CD4-positive, alpha-beta T cell treated with Interleukin-2 at 100 ng/mL for 4 hours (primary cell): ENCODE data around the gene TXNDC12.
"Not testable (repeated sequence)": the region's sequence is repeated elsewhere in the genome, so short reads cannot be mapped to it uniquely, and the experiment has no call there.

Experiments
- DNase-seq: peaks from one replicate; pipeline ENCODE4 v3.0.0-alpha.2; 2020; ENCODE audit warnings: low spot score

TXNDC12 gene

DNA sequence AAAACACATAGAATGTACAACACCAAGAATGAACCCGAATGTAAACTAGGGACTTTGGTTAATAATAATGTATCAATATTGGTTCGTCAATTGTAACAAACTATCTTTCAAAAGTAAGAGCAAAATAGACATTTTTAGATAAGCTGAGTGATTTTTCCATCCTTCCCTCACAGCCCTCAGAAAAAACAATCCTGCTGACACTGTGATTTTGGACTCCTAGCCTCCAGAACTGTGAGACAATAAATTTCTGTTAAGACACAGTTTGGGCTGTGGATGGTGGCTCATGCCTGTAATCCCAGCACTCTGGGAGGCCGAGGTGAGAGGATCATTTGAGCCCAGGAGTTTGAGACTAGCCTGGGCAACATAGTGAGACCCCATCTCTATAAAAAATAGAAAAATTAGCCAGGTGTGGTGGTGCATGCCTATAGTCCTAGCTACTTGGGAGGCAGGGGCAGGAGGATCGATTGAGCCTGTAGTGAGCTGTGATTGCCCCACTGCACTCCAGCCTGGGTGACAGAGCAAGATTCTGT is 9.3 kb downstream of the TXNDC12 start:
- DNase-seq = not testable (repeated sequence)

DNA sequence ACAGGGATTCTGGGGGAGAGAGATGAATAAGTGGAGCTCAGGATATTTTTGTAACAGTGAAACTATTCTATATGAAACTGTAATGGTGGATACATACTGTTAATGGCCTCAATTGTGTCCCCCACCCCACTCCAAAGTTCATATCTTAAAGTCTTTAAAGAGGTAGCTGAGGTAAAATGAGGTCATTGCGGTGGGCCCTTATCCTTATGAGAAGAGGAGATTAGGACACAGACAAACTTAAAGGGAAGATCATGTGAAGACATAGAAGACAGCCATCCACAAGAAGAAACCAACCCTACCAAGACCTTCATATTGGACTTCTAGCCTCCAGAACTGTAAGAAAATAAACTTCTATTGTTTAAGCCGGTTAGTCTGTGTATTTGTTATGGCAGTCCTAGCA is 9.8 kb downstream of the TXNDC12 start:
- no peak for DNase-seq

DNA sequence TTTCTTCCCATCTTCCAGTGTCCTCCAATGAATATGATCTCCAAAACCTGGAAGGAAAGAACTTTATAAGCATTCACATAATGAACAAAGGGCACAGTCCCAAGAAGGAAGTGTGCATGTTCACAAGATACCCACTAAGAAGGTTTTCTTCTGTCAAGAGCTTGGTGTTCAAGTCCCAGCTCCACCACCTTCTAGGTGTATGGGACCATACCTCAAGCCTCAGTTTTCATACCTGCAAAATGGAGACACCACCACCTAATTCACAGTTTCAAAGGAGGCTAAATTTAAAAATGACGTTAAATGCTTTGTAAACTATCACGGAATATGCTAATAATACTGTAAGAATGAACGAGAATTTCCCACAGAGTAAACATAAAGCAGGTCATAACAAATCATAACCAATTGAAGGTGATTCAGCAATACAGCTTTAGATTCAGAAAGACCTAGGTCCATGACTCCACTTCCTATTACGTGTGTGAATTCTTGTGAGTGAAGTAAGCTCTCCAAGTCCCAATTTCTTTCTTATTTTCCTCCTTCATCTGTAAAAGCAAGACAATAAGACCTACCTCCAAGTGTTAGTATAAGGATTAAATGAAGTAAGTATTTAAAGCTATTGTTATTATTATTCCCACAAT is 13.3 kb downstream of the TXNDC12 start:
- DNase-seq = no peak

DNA sequence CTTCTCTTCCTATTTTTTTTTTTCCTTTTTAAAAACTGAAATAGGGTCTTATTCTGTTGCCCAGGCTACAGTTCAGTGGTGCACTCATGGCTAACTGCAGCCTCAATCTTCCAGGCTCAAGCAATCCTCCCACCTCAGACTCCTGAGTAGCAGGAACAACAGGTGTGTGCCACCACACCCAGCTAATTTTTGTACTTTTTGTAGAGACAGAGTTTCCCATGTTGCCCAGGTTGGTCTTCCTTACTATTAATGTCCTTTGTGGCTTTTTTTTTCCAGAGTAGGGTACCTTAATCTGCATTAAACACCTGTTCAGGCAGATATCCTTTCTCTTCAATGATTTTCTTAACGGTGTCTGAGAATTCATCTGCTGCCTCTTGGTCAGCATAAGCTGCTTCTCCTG is 17.1 kb downstream of the TXNDC12 start:
- no peak for DNase-seq

DNA sequence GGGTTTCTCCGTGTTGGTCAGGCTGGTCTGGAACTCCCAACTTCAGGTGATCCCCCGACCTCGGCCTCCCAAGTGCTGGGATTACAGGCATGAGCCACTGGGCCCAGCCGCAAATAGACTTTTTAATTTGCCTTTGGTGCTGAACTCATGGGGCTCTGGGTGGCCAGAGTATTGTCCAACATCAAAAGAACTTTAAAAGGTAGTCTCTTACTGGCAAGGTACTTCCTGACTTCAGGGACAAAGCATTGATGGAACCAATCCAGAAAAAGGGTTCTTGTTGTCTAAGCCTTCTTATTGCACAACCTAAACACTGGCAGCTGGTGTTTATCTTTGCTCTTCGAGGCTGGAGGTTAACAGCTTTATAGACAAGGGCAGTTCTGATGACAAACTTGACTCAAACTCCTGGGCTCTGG is 17.6 kb downstream of the TXNDC12 start:
- DNase-seq = no peak

DNA sequence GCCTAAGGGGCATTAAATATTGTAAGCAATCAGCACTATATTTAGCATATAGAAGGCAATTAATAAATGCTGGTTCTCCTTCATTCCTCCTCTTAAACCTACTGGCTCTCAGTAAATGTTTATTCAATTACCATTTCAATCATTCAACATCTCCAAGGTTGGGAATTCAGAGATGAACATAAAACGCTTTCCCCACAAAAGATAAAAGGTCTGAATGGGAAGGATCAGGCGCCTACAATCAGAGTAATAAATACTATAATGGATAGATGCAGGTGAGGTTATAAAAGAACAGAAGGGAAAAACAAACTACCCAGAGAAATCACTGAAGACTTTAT is 21.0 kb downstream of the TXNDC12 start:
- DNase-seq = no peak

DNA sequence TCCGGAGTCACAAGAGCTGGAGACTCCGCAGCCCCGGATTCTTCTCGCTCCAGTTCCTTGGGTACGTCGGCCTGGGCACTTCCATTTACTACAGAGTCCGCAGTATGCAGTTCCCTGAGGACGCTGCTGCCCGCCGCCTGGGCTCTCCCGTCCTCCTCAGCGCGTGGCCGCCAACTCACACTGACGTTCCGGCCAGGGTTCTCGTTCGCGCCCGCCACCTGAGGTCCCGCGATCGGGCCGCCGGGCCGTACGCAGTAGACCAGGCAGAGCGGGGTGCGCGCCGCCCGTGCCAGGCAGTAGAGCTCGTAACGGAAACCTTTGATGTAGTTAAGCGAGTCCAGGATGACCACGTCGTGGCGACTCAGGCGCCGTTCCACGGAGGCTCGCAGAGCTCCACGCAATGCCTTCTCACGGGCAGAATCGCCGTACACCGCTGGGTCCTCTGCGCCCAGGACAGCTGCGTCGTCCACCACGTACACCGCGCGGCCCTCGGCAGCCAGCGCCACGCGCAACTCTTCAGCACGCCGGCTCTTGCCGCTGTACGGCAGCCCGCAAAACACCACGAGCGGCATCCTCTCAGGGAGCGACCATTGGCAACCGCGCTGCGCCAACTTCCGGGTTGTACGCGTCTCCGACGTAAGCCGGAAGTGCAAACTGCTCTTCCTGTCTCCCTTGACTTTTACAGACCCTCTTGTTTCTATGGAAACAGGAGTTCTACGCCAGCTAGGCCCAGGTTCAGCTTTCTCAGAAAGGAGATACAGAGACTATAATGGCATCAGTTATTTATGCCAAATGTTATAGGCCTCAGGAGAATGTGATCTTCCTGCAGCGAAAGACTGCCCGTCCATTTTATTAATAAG is 21.6 kb downstream of the TXNDC12 start, which contains the start of gene KTI12:
KTI12 (minus strand) TSS at position 621 of the 860 bp plus-strand sequence; CDS start at position 572, 49 bp downstream.
- peak; percentile 87 for DNase-seq

DNA sequence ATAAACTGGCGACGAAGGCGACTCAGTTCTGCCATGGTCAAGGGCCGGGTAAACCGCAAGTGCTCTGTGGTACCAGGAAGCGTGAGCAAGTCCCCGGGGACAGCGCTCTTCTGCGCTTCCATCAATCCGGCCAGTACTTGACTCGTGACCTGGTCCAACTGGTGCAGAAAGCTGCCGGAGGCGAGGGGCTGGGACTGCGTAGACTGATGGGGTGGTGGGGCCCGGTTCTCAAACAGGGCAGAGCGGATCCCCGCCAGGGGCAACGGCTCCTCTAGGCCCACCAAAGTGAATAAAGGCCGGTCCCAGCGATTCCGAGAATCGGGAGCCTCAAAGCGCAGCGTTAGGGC is 22.2 kb downstream of the TXNDC12 start:
- no peak for DNase-seq

DNA sequence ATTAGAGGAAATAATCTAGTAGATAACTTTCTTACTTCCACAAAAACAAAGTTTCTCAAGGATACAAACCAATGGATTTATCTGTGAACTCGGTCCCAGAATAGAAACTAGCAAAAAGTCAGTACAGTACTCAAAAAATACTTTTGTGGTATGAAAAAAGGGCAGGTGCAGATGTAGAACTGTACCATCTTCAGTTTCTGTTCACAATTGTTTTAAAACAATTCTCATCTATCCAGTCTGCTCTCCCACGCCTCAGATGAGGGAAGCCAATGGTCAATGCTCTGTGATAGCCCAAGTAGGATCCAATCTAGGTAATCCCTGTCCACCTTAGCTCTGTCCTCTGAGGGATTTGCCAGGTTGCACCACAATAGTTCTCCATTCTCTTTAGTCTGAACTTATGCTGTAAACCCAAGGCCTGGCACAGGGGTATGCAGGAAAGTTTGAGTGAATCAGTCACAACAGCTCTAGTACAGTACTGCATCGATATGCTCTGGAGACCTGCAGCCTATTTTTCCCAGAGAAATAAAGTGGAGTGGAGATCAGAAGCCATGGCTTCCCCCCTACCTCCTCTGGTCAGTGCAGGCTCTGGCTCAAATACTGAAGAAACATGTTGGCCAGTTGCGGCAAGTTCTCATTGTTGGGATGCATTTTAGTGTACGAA is 22.7 kb downstream of the TXNDC12 start:
- DNase-seq = no peak

DNA sequence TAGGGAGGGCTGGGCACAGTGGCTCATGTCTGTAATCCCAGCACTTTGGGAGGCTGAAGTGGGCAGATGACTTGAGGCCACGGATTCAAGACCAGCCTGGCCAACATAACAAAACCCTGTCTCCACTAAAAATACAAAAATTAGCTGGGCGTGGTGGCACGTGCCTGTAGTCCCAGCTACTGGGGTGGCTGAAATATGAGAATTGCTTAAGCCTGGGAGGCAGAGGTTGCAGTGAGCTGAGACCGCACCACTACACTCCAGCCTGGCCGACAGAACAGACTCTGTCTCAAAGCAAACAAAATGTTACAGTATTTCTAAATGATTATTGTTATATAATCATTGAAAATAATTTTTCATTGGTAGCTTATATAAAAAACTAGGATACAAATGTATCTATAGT is 26.2 kb downstream of the TXNDC12 start:
- not testable (repeated sequence) for DNase-seq

DNA sequence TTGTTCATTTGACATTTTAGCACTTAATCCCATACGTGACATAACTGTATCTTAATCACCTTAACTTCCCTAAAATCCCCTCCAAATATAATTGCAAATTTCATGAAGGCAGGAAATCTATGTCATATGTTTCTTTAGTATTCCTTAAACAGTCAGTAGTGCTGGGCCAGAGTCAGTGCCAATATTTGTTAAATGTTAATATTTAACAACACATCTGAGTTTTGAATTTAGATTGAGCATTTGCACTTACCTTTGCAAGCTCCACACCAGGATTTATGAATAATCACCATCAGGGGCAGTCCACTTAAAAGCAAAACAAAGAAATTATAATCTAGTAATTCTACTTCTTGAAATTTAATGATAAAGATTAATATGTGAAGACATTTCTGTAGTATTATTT is 26.7 kb downstream of the TXNDC12 start:
- DNase-seq = no peak

DNA sequence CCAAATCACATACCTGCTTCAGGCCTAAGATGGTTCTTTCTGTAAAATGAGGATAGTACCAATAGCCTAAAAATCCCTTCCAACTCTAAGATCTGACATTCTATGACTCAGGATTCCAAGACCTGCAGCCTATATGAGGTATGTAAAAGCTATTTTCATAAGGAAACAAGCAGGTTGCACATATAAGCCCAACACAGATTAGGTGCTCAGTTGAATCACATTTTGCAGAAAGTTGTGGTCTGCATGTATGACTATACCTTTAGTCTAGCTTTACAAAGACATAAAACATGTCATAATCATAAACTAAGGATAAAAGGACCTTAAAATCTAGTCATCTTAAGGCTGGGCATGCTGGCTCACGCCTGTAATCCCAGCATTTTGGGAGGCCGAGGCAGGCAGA is 28.7 kb downstream of the TXNDC12 start:
- DNase-seq = no peak

DNA sequence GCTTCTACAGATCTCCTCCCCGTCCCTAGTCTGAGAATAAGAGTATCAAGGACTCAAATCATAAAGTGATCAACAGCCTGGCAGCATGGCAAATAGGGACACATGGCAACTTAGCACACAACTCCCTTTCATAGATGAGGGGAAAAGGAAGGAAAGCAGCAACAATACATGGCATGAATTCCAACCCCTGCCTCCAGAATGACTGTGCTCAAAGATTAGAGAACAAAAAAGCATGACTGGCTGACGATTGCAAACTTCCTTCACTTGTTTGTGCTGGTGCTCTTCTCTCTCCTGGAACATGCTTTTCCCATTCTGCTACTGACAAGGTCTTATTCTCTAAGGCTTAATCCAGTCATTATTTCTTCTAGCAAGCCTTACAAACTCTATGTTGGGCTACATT is 32.9 kb downstream of the TXNDC12 start:
- DNase-seq = no peak

DNA sequence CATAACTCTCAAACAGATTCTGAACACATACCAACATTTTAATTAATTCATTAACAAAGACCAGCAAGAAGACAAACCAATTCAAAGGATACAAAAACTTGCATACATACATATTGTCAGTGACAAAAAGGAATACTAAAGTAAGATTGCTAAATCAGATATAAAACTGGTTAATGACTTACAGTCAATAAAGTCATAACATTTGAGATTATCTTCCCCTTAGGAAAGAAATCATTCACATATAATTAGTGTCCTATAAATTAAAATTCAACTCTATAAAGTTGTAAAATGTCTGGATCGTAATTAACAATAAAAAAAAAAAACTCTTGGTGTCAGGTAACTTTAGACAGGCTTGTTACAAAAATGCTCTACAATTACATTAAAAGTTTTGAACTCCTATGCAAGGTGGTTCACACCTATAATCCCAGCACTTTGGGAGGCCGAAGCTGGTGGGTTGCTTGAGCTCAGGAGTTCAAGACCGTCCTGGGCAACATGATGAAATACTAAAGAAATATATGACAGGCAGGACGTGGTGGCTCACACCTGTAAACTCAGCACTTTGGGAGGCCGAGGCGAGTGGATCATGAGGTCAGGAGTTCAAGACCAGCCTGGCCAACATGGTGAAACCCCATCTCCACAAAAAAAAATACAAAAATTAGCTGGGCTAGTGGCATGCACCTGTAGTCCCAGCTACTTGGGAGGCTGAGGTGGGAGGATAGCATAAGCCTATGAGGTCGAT is 46.8 kb downstream of the TXNDC12 start:
- no peak for DNase-seq

DNA sequence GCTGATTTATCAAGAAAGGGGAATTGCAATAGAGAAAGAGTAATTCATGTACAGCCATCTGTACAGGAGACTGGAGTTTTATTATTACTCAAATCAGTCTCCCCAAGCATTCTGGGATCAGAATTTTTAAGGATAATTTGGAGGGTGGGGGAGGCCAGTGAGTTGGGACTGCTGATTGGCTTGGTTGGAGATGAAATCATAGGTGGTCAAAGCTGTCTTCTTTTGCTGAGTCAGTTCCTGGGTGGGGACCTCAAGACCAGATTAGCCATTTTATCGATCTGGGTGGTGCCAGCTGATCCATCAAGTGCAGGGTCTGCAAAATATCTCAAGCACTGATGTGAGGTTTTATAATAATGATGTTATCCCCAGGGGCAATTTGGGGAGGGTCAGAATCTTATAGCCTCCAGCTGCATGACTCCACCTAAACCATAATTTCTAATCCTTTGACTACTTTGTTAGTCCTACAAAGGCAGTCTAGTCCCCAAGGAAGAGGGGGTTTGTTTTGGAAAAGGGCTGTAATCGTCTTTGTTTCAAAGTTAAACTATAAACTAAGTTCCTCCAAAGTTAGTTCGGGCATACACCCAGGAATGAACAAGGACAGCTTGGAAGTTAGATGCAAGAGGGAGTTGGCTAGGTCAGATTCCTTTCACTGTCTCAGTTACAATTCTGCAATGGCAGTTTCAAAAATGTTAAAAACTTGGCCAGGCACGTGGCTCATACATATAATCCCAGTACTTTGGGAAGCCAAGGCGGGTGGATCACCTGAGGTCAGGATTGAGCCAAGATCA is 47.6 kb downstream of the TXNDC12 start:
- DNase-seq = no peak

DNA sequence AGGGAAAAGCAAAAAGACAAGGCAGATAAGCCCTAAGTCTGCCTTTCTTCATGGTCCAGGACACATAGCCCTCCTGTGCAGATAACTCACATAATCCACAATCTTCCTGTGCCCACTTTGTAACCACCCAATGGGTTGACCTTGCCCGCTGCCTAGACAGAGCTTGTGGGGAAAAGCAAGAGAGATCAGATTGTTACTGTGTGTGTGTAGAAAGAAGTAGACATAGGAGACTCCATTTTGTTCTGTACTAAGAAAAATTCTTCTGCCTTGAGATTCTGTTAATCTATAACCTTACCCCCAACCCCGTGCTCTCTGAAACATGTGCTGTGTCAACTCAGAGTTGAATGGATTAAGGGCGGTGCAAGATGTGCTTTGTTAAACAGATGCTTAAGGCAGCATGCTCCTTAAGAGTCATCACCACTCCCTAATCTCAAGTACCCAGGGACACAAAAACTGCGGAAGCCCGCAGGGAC is 48.9 kb downstream of the TXNDC12 start:
- DNase-seq = not testable (repeated sequence)

DNA sequence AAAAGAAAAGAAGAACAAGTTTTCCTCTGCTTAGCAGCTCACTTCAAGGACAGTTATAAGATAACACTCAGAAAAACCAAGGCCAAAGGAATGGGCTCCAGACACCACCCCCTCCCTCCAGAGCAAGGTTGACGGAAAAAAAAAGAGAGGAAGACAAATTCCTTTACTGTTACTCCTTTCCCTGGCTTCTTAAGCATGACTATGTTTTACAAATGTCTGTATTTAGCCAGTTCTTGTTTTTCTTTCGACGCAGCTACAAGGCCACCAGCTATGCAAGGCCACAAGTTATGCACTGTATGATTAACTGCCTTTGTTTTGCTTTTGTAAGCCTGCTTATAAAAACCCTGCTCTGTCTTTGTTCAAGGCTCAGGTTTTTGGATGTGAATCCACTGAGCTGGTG is 49.4 kb downstream of the TXNDC12 start:
- DNase-seq = not testable (repeated sequence)

DNA sequence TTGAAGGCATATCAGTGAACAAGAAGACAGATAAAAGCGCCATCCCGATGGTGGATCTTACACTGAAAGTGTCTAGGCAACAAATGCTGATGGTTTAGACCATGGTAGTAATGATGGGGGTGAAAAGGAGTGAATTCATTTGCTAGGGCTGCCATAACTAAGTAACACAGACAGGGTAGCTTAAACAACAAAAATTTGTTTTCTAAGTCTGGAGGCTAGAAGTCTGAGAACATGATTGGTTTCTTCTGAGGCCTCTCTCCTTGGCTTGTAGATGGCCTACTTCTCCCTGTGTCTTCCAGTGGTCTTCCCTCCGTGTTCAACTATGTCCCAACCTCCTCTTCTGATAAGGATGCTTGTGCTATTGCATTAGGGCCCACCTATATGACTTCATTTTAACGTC is 51.1 kb downstream of the TXNDC12 start:
- DNase-seq = no peak

DNA sequence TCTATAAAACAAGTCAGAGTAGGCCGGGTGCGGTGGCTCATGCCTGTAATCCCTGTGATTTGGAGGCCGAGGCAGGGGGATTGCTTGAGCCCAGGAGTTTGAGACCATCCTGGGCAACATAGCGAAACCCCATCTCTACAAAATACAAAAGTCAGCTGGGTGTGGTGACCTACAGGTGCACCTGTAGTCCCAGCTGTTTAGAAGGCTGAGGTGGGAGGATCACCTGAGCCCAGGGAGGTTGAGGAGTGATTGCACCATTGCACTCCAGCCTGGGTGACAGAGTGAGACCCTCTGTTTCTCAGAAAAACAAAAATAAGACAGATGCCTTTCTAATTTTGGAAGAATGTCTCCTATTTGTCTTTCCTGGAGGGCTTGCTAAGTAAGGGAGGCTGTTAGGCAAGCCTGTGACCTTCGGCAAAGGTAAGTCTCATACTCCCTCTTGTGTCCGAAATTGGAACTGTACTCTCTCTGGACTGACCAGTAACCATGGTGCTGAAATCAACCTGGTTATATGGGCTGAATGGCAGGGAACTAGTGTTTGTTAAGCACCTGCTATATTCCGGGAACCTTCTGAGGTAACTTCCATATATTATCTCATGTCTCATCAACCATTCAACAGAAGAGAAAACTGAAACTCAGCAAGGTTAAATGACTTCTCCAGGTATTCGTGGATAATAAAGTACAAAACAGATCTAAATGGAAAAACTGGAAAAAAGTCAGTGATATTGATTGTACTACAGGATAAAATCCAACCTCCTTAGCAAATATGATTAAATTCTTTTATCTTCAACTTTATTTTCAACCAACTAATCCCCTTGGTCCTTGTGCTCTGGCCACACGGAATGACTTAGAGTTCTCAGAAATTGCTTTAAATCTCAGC is 52.7 kb downstream of the TXNDC12 start:
- DNase-seq = peak; percentile 80

DNA sequence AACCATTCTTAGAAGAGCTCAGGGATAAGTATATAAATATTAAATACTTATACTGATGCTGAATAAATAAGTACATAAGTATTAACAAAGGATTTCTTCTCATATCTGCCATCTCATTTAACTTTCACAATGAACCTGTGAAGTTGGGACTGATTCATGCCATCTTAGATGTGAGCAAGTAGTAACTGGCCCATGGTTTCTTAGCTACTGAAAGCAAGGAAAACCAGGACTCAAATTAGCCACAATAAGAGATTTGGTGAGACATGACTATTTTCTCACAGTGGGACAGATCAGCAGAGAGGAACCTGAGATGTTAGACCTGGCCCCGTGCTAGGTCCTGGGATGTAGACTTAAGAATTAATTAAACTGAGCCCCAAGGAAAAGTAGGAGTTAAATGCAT is 56.3 kb downstream of the TXNDC12 start:
- no peak for DNase-seq
